Peyer's patch (tissue), 4 donors: ENCODE data around the gene CLTCL1.

Experiments used
- POLR2A ChIP-seq, 2 donors: fragments of 450-650 bp; IDR thresholded peaks; one replicate each; pipeline ENCODE4 v1.5.1; 2017; ENCODE audit warnings: antibody characterized with exemption in 2 of 2, mild to moderate bottlenecking in 2 of 2, moderate library complexity in 2 of 2
- TF ChIP-seq, protein P1 (sequence below), 6 experiments: fragments of 450-650 bp in 4 of 6; fragments of 200-600 bp in 2 of 6; sonication (generic) in 1 of 6; IDR thresholded peaks; one replicate each; pipeline ENCODE4 v1.5.1; 2017 to 2019; ENCODE audit warnings: antibody characterized with exemption in 6 of 6, mild to moderate bottlenecking in 3 of 6, moderate library complexity in 1 of 6

DNA sequence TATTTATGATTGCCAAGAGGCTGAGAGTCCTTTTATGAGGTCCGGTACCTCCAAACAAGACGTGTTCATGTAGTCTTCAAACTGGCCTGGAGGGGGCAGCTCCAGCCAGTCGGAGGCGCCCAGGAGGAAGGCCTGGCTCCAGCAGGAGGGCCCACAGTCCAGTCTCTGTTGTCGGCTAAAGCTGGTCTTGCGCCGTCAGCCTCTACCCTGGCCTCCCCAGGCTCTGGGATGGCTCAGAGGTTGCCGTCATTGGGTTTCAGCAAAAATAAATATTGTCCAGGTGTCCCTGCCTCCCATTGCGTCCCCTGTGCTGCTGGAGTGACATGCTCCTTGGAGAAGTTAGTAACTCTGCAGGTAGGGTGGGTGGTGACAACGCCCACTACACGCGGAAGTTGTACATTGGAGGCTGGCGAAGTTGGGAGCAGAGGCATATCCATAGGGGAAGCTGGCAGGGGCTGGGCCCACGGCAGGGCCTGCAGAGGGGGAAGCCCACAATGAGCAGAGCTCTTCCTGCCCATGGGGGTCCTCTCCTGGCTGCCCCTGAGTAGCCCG lies 111.9 kb downstream of the CLTCL1 start:
- no peak for TF ChIP-seq POLR2A (IDR thresholded peaks at IDR 0.05)
- TF ChIP-seq, protein P1, sequence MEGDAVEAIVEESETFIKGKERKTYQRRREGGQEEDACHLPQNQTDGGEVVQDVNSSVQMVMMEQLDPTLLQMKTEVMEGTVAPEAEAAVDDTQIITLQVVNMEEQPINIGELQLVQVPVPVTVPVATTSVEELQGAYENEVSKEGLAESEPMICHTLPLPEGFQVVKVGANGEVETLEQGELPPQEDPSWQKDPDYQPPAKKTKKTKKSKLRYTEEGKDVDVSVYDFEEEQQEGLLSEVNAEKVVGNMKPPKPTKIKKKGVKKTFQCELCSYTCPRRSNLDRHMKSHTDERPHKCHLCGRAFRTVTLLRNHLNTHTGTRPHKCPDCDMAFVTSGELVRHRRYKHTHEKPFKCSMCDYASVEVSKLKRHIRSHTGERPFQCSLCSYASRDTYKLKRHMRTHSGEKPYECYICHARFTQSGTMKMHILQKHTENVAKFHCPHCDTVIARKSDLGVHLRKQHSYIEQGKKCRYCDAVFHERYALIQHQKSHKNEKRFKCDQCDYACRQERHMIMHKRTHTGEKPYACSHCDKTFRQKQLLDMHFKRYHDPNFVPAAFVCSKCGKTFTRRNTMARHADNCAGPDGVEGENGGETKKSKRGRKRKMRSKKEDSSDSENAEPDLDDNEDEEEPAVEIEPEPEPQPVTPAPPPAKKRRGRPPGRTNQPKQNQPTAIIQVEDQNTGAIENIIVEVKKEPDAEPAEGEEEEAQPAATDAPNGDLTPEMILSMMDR (IDR thresholded peaks at IDR 0.05), result peak; percentile 44 to 85 (median 74)
